Lower lobe of right lung (tissue), 2 donors: ENCODE measurements around the gene SNUPN. TPM values are rescaled to one million over a fixed set of nuclear protein-coding genes. Genes with fewer than 3 reads are reported as not detected.

Experiments
- ATAC-seq, 2 donors: fragments of 200-7000 bp; cut with Tn5 transposase; one replicate each; pipeline ENCODE4 v1.9.1; 2020 to 2022; ENCODE audit warnings: mild to moderate bottlenecking in 2 of 2, moderate library complexity in 2 of 2
- DNase-seq: peaks from one replicate; pipeline ENCODE4 v3.0.0-alpha.2; 2020
- H3K27ac ChIP-seq: fragments of 200-600 bp; one replicate; pipeline ENCODE4 v1.8.0; 2022
- H3K27me3 ChIP-seq: fragments of 200-600 bp; one replicate; pipeline ENCODE4 v1.8.0; 2022; ENCODE audit warnings: low read depth
- H3K36me3 ChIP-seq: fragments of 200-600 bp; one replicate; pipeline ENCODE4 v1.8.0; 2022; ENCODE audit warnings: mild to moderate bottlenecking
- H3K4me1 ChIP-seq: fragments of 200-600 bp; one replicate; pipeline ENCODE4 v1.8.0; 2022
- H3K4me3 ChIP-seq: fragments of 200-600 bp; one replicate; pipeline ENCODE4 v1.8.0; 2022; ENCODE audit warnings: mild to moderate bottlenecking
- H3K9me3 ChIP-seq: fragments of 200-600 bp; one replicate; pipeline ENCODE4 v1.8.0; 2022
- intact Hi-C: fragments of 100-400 bp; cut with DNase I; formaldehyde crosslinking; loops from one replicate; pipeline ENCODE4 v1.11.0; 2022
- total RNA-seq: library from RNA; stranded (reverse); fragmentation: NEBNext Ultra II Directional; extraction: Animal tissue kit (Norgen Biotek cat#: 25700); gene quantifications from one replicate; pipeline ENCODE4 v1.2.1, GENCODE V29; 2021
- TF ChIP-seq, protein P1 (sequence below): fragments of 200-600 bp; IDR thresholded peaks from one replicate; pipeline ENCODE4 v1.8.0; 2022; ENCODE audit warnings: antibody characterized with exemption, mild to moderate bottlenecking
- donor health status: DM: no; HTN: yes; CAD: no; lungs with severe emphysema.

Gene SNUPN
- total RNA-seq, 1 donor from 2014 or later = 21.7 TPM

DNA sequence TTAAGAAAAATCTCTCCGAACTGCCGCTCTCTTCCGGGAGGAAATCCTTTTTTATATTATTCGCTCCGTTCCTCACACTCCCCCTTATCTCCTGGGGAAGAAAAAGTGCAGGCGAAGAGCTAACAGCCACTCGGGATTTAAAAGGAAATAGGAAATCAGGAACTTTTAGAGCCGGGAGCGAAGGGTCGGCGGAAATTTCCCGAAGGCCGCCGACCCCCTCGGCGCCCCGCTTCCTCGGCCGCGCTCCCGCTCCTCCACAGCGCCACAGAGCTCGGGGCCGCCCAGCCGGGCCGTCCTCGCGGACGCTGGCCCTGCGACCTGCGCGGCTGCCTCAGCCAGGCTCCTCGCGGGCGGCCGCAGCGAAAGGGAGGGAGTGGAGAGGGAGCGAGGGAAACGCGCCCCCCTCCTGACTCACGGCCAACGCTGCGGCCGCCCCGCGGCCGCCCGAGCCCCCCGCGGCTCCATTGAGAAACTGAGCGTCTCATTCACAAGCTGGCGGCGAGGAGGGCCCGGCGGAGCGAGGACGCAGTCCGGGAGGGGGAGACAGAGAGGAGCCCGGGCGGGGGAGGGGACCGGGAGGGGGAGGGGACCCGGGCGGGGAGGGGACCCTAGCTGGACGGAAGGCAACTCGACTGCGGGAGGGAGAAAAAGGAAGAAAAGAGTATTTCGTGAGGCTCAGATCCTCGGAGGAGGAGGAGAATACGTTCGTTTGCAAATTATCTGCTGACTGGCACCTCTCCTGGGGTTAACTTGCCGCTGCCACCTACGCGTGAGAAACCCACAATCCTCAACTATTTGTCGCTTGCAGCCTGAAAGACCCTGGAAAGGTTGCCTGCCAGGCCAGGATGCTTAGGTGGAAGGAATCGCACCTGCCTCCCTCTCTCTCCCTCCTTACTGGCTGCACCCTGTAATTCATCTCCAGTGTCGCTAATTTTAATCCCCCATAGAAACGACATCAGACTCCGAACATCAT lies 46.3 kb downstream of the SNUPN start, which contains the start of gene PTPN9:
Gene PTPN9 (minus strand): TSS at position 368 of the 973 bp plus-strand sequence. CDS start 539 bp downstream, outside the sequence.
- Histone ChIP-seq H3K36me3 (no peaks in the 10 kb centered on the region), H3K4me1 (peaks cover 22% of the 10 kb centered on the region), H3K27ac (peak within 1 kb of the TSS; percentile 93), H3K4me3 (peak within 1 kb of the TSS; percentile 96), H3K9me3 (no peaks in the 10 kb centered on the region), H3K27me3 (no peaks in the 10 kb centered on the region)
- ATAC-seq (peak; percentile 91 to 92), DNase-seq (peak; percentile 85)
- intact Hi-C loops = no loop called here
- TF ChIP-seq, protein P1, sequence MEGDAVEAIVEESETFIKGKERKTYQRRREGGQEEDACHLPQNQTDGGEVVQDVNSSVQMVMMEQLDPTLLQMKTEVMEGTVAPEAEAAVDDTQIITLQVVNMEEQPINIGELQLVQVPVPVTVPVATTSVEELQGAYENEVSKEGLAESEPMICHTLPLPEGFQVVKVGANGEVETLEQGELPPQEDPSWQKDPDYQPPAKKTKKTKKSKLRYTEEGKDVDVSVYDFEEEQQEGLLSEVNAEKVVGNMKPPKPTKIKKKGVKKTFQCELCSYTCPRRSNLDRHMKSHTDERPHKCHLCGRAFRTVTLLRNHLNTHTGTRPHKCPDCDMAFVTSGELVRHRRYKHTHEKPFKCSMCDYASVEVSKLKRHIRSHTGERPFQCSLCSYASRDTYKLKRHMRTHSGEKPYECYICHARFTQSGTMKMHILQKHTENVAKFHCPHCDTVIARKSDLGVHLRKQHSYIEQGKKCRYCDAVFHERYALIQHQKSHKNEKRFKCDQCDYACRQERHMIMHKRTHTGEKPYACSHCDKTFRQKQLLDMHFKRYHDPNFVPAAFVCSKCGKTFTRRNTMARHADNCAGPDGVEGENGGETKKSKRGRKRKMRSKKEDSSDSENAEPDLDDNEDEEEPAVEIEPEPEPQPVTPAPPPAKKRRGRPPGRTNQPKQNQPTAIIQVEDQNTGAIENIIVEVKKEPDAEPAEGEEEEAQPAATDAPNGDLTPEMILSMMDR = peak; percentile 58

DNA sequence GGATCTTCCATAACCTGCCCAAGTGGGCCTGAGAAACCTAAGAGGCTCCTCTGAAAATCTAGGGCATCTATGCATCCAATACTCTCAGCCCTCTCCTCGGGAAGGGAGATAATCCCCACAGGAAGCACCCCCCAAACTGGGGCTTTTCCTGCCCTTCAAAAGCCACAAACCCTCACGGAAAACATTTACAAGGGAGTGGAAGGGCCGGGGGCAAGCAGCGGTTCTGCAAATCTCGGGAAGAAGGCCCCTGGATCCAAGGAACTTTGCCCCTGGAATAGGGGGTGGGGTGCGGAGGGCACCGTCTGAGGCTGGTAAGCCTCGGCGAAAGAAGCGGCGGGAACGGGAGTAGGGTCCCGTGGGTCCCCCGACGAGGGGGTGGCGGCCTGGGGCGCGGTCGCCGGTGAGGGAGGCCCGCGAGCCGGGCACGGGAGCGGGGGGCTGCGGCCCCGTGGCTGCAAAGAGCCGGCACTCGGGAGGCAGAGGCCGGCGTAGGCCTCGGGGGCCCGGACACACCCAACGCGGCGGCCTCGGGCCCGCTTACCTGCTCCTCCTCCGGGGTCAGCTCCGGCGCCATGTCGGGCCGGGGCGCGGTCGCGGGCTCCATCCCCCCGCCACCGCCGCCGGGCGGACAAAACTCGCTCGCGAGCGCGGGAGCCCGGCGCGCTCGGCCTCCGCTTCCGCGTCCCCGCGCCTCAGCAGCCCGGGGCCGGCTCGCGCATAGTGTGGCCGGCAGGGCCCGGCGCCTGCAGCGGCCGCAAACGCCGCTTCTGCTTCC lies 47.2 kb downstream of the SNUPN start:
- peak overlapping the region; percentile 93 for H3K27ac ChIP-seq
- no peaks in the 10 kb centered on the region for H3K9me3 ChIP-seq
- H3K4me1 ChIP-seq = peaks cover 31% of the 10 kb centered on the region
- TF ChIP-seq, protein P1 = no peak
- H3K4me3 ChIP-seq = peak overlapping the region; percentile 96
- ATAC-seq (peak; percentile 83 to 85), DNase-seq (peak; percentile 62)
- intact Hi-C loops = no loop called here
- H3K27me3 ChIP-seq = no peaks in the 10 kb centered on the region
- no peaks in the 10 kb centered on the region for H3K36me3 ChIP-seq

DNA sequence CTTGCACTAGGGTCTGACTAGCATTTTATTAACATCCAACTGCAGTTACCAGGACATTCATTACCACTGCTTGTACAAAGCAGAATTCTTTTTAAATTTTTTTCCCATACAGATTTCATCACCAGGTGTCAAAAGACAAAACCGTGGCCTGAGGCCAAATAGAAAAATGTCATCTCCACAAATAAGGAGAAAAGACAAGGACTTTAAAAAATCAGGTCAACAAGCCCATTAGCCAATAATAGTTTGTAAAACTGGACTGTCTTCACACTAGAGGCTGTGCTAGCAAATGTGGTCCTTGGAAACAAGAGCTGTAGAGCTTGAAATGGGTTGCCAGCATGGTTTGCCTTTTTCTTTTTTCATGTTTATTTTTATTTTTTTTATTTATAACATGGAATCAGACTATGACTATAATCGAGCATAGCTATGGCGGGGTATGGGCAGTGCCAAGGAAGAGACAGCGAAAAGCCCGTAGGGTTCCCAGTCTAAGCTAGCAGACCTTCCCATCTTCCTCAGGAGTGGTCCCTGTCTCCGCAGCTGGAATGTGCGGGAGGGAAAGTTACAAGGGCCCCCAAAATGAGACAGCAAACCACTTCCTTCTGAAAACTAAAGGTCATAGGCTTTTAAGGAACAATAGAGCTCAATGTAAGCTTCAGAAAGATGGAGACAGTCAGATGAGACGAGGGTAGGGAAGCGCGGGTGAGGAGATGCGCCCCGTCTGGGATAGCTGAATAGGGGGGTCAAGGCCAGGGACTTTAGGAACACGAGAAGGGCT lies 47.9 kb downstream of the SNUPN start:
- TF ChIP-seq, protein P1 = no peak
- H3K36me3 ChIP-seq = no peaks in the 10 kb centered on the region
- peak overlapping the region; percentile 96 for H3K4me3 ChIP-seq
- H3K9me3 ChIP-seq = no peaks in the 10 kb centered on the region
- H3K27ac ChIP-seq = peak overlapping the region; percentile 93
- H3K4me1 ChIP-seq = peaks cover 36% of the 10 kb centered on the region
- intact Hi-C loops = no loop called here
- ATAC-seq = peak; percentile 6 to 23
- no peaks in the 10 kb centered on the region for H3K27me3 ChIP-seq
- DNase-seq = no peak

DNA sequence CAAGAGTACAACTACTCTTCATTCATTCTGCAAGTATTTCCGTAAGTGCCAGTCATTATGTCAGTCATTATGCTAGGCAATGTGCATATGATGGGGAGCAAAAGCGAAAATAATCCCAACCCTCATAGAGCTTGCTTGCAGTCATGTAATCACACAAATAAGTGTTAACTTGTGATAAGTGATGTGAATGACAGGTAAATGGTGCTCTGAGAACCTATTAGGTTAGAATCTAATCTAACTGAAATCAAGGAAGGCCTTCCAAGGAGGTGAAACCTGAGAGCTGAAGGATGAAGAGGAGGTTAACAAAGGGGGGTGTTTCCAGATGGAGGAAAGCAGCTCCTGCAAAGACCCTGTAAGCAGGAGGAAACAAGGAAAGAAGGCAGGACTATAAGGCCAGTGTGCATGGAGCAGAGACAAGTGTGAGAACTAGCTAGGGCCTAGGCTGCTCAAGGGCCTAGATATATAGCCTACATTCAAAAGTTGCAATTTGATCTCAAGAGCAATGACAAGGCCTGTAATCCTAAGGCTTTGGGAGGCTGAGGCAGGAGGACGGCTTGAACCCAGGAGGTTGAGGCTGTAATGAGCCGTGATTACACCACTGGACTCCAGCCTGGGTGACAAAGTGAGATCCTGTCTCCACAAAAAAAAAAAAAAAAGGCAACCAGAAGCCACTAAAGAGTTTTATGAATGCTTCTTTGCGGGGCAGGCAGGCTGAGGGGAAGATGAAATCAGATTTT lies 51.7 kb downstream of the SNUPN start:
- H3K27me3 ChIP-seq = no peaks in the 10 kb centered on the region
- no peaks in the 10 kb centered on the region for H3K9me3 ChIP-seq
- H3K36me3 ChIP-seq = no peaks in the 10 kb centered on the region
- no peak overlapping the region for H3K4me3 ChIP-seq
- TF ChIP-seq, protein P1 = no peak
- H3K4me1 ChIP-seq = peaks cover 36% of the 10 kb centered on the region
- intact Hi-C loops = no loop called here
- no peak overlapping the region for H3K27ac ChIP-seq
- ATAC-seq (no peak), DNase-seq (no peak)
